ENCODE measurements around the gene MTA1.

MTA1 gene

DNA sequence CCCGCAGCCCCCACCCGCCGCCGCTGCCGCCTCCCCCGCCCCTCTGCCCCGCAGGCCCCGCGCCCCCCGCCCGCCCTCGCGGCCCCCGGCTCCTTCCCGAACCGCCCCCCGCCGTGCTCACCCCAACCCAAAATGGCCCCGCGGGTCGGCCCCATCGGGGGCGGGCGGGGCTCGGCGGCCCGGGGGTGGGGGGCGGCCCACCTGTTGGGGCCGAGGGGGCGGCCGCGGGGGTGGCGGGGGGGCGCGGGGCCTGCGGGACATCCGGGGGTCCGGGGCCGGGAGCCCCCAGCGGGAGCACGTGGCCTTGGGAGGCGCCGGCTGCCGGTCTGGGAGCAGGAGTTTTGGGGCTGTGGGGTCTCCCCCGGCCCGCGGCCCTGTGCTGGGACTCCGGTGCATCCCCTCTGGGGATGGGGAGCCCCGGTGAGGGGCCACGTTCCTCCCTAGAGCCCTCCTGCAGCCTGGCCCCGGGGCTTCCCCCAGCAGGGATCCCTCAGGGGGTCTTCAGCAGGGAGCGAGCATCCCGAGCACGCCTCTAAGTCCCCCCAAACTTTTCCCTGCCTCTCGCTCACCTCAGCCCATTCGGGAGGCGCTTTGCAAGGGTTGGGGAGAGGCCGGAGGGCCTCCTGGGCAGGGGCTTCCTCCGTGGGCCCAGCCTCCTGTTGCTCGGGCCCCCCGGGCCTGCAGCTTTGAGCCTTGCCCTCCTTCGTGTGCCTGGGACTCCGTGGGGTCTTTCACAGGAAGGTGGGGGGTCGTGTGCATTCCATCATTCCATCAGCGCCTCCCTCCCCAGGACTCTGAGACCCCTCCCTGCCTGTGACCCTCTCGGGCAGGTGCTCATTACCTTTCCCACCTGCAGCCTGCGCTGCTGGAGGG, 710 bp downstream of the MTA1 start:
- DNase-seq (ENCODE audit: low read depth) = no peak
- TF ChIP-seq, protein P1, sequence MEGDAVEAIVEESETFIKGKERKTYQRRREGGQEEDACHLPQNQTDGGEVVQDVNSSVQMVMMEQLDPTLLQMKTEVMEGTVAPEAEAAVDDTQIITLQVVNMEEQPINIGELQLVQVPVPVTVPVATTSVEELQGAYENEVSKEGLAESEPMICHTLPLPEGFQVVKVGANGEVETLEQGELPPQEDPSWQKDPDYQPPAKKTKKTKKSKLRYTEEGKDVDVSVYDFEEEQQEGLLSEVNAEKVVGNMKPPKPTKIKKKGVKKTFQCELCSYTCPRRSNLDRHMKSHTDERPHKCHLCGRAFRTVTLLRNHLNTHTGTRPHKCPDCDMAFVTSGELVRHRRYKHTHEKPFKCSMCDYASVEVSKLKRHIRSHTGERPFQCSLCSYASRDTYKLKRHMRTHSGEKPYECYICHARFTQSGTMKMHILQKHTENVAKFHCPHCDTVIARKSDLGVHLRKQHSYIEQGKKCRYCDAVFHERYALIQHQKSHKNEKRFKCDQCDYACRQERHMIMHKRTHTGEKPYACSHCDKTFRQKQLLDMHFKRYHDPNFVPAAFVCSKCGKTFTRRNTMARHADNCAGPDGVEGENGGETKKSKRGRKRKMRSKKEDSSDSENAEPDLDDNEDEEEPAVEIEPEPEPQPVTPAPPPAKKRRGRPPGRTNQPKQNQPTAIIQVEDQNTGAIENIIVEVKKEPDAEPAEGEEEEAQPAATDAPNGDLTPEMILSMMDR (IDR thresholded peaks at IDR 0.05; ENCODE audit: control insufficient read depth, insufficient read depth, low read depth, low read length, missing control alignments) = no peak
- H3K4me3 ChIP-seq (ENCODE audit: control insufficient read depth, low read depth, low read length) = peak overlapping the region; percentile 82

DNA sequence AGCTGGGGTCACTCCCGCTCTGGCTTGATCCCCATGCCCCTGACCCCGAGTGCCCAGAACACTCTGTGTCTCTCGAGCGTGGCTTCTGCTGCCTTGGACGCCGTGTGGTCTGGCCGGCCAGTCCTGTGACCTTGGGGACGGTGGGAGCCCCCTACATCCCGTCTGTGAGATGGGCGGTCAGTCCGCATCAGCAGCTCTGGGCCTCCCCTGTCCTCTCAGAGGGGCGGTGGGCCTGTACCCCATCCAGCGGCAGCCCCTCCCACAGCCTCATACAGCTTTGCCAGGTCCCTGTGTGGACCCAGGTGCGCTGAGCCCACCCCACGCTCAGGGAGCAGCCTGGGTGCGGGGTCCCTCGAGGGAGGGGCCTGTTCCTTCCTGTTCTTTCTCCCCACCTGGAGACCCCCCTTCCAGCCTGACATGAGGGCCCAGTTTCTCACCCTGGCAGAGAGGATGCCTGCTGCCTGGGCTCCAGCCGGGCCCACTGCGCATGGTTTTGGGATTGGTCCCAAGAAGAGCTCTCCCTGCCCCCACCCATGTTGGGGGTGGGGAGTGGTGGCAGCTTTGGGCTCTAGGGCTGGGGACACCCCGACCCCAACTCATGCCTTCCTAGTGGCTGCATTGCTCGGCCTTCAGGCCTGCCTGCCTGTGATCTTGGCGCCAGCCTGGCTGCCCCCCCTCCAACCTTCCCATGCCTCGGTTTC, 1.5 kb downstream of the MTA1 start:
- TF ChIP-seq, protein P1 (IDR thresholded peaks at IDR 0.05; ENCODE audit: control insufficient read depth, insufficient read depth, low read depth, low read length, missing control alignments) = no peak
- no peak for DNase-seq (ENCODE audit: low read depth)
- H3K4me3 ChIP-seq (ENCODE audit: control insufficient read depth, low read depth, low read length) = peak overlapping the region; percentile 82

DNA sequence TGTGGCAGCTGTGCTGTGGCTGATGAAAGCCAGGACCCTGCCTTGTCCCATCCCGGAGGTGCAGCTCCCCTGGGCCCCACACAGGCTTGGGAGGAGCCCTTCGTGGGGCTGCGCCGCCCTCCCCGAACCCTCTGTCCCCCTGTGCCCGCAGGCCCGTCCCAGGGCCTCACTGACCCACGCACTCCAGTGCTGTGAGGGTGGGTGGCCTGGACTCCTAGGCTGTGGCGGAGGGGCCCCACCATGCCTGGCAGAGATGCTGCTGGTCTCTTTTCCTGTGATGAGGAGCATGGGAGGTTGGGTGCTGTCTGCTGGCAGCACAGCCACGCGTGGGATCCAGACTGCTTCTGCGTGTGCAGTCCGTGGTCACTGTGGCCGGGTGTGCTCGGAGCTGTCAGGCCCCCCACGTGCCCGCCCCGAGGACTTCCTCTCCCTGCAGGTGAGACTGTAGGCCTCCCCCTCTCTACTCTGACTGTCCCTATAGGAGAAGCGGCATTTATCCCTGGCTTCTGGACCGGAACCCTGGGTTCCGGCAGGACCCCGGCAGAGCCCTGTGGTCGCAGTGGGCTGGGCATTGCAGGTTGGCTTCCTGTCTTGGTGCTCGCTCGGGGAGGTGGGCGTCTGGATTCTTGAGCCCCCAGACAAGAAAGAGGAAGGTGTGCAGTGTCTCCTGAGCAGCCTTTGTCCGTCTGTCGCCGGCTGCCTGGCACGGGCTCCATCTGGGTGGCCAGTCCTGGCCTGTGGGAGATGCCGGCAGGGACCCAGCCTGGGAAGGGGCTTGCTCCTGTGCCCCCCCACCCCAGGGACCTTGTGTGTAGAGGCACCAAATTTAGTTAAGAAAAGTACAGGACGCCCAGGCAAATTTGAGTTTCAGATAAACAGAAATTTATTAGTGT, 2.3 kb downstream of the MTA1 start:
- TF ChIP-seq, protein P1 (IDR thresholded peaks at IDR 0.05; ENCODE audit: control insufficient read depth, insufficient read depth, low read depth, low read length, missing control alignments) = no peak
- peak overlapping the region; percentile 82 for H3K4me3 ChIP-seq (ENCODE audit: control insufficient read depth, low read depth, low read length)
- DNase-seq (ENCODE audit: low read depth) = no peak

DNA sequence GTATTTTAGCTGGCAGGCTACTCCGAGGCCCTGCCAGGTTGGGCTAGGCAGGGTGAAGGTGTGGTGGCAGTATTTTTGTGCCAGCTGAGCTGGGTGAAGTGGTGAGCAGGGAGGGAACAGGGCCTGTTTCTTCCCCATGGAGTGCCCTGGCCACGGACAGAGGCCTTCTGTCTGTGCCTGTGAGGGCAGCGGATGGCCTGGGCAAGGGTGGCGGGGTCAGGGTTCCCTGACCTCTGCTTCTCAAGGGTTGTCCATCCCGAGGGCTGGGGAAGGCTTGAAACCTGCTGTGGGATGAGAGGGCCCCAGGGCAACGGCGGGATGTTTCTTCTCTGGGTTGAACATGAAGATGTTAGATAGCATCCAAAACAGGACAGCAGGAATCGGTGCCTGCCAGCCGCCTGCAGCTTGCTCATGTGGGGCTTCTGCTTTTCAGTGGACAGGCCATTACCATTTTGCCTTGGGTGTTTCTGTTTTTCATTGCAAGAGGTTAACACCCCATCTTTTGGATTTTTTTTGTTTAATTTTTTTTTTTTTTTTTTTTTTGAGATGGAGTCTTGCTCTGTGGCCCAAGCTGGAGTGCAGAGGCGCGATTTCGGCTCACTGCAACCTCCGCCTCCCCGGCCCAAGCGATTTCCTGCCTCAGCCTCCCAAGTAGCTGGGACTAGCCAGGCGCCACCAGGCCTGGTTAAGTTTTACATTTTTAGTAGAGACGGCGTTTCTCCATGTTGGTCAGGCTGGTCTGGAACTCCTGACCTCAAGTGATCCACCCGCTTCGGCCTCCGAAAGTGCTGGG, 3.3 kb downstream of the MTA1 start:
- TF ChIP-seq, protein P1 (IDR thresholded peaks at IDR 0.05; ENCODE audit: control insufficient read depth, insufficient read depth, low read depth, low read length, missing control alignments) = no peak
- no peak for DNase-seq (ENCODE audit: low read depth)
- H3K4me3 ChIP-seq (ENCODE audit: control insufficient read depth, low read depth, low read length) = no peak overlapping the region

DNA sequence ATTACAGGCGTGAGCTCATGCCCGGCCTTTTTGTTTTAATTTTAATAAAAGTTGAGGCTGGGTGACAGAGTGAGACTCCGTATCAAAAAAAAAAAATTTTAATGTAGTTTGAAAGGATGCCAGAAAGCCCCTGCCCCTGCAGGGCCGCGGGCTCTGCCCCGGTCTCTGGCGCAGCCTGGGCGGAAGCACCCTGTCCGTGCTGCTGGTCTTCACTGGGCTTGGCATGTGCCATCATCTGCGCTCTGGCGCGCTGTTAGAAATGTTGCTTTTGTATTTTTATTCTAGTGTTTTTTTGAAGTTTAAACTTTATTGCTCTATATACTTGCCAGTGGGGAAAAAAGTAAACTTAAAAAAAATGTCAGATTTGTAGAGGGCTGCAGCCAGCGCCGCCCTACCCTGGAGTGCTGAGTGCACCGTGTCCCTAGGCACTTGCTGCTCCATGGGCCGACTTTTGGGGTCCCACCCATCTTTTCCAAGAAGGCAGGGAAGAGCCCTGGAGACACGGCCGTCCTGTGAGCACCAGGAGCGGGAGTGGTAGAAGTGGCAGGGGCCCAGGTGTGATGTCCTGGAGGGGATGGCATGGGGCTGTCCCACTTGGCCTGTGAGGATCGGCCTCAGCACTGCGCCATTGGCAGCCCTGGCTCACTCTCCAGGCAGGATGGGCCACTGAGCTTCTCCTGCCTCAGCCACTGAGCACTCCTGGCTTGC, 4.0 kb downstream of the MTA1 start:
- TF ChIP-seq, protein P1 (IDR thresholded peaks at IDR 0.05; ENCODE audit: control insufficient read depth, insufficient read depth, low read depth, low read length, missing control alignments) = no peak
- no peak overlapping the region for H3K4me3 ChIP-seq (ENCODE audit: control insufficient read depth, low read depth, low read length)
- no peak for DNase-seq (ENCODE audit: low read depth)
